ENCODE measurements around the gene PTPN1.

Gene PTPN1

DNA sequence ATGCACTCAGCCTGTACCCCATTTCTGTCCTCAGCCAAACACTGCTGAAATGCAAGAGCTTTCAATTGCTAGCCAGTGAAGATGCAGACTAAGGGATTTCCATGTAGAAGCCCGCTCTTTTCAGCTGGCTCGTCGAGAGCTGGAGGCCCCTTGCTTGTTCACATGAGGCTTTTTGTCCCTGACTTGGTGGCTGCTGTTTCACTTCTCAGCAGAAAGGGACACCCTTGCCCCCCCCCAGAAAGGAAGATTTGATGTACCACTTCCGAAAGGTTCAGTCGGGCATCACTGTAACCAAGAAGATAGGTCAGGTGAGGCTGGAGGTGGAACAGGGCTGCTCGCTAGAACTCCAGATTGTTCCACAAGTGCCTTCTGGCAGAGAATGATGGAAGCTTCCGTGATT is 23.3 kb downstream of the PTPN1 start:
- TF ChIP-seq, protein P1, sequence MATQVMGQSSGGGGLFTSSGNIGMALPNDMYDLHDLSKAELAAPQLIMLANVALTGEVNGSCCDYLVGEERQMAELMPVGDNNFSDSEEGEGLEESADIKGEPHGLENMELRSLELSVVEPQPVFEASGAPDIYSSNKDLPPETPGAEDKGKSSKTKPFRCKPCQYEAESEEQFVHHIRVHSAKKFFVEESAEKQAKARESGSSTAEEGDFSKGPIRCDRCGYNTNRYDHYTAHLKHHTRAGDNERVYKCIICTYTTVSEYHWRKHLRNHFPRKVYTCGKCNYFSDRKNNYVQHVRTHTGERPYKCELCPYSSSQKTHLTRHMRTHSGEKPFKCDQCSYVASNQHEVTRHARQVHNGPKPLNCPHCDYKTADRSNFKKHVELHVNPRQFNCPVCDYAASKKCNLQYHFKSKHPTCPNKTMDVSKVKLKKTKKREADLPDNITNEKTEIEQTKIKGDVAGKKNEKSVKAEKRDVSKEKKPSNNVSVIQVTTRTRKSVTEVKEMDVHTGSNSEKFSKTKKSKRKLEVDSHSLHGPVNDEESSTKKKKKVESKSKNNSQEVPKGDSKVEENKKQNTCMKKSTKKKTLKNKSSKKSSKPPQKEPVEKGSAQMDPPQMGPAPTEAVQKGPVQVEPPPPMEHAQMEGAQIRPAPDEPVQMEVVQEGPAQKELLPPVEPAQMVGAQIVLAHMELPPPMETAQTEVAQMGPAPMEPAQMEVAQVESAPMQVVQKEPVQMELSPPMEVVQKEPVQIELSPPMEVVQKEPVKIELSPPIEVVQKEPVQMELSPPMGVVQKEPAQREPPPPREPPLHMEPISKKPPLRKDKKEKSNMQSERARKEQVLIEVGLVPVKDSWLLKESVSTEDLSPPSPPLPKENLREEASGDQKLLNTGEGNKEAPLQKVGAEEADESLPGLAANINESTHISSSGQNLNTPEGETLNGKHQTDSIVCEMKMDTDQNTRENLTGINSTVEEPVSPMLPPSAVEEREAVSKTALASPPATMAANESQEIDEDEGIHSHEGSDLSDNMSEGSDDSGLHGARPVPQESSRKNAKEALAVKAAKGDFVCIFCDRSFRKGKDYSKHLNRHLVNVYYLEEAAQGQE (IDR thresholded peaks at IDR 0.05; ENCODE audit: insufficient read depth in 1 of 2, low read depth in 2 of 2, low read length in 2 of 2): no peak
- TF ChIP-seq TAF1 (IDR thresholded peaks at IDR 0.05; ENCODE audit: borderline replicate concordance, insufficient read depth, low read length) (no peak), POLR2AphosphoS5 (IDR thresholded peaks at IDR 0.05; ENCODE audit: low read depth, low read length) (no peak), SIN3A (IDR thresholded peaks at IDR 0.05; ENCODE audit: borderline replicate concordance, insufficient read depth, low read length) (no peak), FOXP2 (optimal IDR thresholded peaks at IDR 0.05; ENCODE audit: borderline replicate concordance, extremely low read depth, extremely low read length, insufficient read depth) (no peak)

DNA sequence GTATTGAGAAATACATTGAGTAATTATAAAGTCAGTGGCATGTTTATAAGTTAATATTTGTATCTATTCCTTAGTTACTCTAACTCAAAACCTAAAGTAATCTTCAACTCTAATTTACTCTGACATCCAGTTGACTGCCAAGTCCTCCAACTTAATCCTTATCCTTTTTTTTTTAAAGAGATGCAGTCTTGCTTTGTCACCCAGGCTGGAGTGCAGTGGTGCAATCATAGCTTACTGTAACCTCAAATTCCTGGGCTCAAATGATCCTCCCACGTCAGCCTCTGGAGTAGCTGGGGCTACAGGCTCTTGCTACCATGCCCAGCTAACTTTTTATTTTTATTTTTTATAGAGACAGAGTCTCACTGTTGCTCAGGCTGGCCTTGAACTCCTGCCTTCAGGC is 24.4 kb downstream of the PTPN1 start:
- TF ChIP-seq FOXP2 (optimal IDR thresholded peaks at IDR 0.05; ENCODE audit: borderline replicate concordance, extremely low read depth, extremely low read length, insufficient read depth) (no peak), SIN3A (IDR thresholded peaks at IDR 0.05; ENCODE audit: borderline replicate concordance, insufficient read depth, low read length) (no peak), TAF1 (IDR thresholded peaks at IDR 0.05; ENCODE audit: borderline replicate concordance, insufficient read depth, low read length) (no peak), POLR2AphosphoS5 (IDR thresholded peaks at IDR 0.05; ENCODE audit: low read depth, low read length) (no peak)
- TF ChIP-seq, protein P1 (IDR thresholded peaks at IDR 0.05; ENCODE audit: insufficient read depth in 1 of 2, low read depth in 2 of 2, low read length in 2 of 2): no peak

DNA sequence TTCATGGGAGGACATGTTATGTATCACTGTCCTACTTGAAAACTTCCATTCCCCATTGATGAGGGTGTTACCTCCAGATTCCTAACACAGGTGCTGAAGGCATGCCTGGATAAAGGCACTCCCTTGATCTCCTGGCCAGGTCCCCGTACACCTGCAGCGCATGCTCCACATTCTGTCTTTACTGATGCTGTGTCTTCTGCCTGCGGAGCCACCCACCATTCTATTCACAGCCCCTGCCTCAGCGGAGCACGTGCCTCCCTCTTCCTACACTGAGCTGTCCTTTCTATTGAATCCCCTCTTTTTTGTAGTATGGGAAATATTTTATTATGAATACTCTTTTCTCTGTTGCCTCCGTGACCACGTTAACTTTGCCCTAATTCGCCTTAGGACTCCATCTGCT is 25.0 kb downstream of the PTPN1 start:
- TF ChIP-seq TAF1 (IDR thresholded peaks at IDR 0.05; ENCODE audit: borderline replicate concordance, insufficient read depth, low read length): no peak
- no peak for TF ChIP-seq SIN3A (IDR thresholded peaks at IDR 0.05; ENCODE audit: borderline replicate concordance, insufficient read depth, low read length)
- TF ChIP-seq, protein P1 (IDR thresholded peaks at IDR 0.05; ENCODE audit: insufficient read depth in 1 of 2, low read depth in 2 of 2, low read length in 2 of 2): no peak
- no peak for TF ChIP-seq POLR2AphosphoS5 (IDR thresholded peaks at IDR 0.05; ENCODE audit: low read depth, low read length)
- TF ChIP-seq FOXP2 (optimal IDR thresholded peaks at IDR 0.05; ENCODE audit: borderline replicate concordance, extremely low read depth, extremely low read length, insufficient read depth): no peak

DNA sequence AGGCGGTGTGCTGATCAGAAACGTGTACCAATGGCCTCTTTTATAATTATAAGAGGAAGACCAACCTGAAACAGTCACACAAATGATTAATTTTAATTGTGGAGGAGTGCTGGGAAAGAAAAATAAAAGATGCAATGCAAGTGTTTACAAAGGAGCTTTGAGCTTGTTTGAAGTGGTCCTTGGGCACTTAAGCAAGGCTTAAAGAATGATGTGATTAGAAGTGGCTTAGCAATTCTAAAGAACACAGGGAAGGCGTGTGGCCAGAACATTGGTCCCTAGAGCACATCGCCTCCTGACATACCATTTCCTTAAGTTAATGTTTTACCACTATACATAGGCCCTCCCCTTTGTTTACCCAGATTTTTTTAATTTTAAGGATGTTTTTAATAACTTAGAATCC is 26.1 kb downstream of the PTPN1 start:
- TF ChIP-seq, protein P1 (IDR thresholded peaks at IDR 0.05; ENCODE audit: insufficient read depth in 1 of 2, low read depth in 2 of 2, low read length in 2 of 2): no peak
- TF ChIP-seq FOXP2 (optimal IDR thresholded peaks at IDR 0.05; ENCODE audit: borderline replicate concordance, extremely low read depth, extremely low read length, insufficient read depth) (no peak), TAF1 (IDR thresholded peaks at IDR 0.05; ENCODE audit: borderline replicate concordance, insufficient read depth, low read length) (no peak), SIN3A (IDR thresholded peaks at IDR 0.05; ENCODE audit: borderline replicate concordance, insufficient read depth, low read length) (no peak), POLR2AphosphoS5 (IDR thresholded peaks at IDR 0.05; ENCODE audit: low read depth, low read length) (no peak)
